ENCODE data around the gene GLG1.

Gene GLG1

GRCh38 chr16:74586948-74587347 lies 20.0 kb downstream of the GLG1 start:
- Histone ChIP-seq H3K9ac (ENCODE audit: low read depth, low read length) (no peak overlapping the region), H3K27me3 (ENCODE audit: insufficient read depth, low read length) (no peaks in the 10 kb centered on the region), H3K9me3 (ENCODE audit: insufficient read depth, low read depth, low read length) (no peaks in the 10 kb centered on the region), H3K4me3 (ENCODE audit: low read length) (no peak overlapping the region), H3K27ac (ENCODE audit: low read depth, low read length) (no peak overlapping the region), H3K4me1 (ENCODE audit: insufficient read depth, low read length) (no peaks in the 10 kb centered on the region), H3K36me3 (ENCODE audit: insufficient read depth, low read length) (0 out of 2 replicates have a peak, but pooled peaks cover 3% of the 10 kb centered on the region)
- WGBS = 87% methylated on average over 6 of the region's 6 CpGs

GRCh38 chr16:74585846-74586443 lies 21.0 kb downstream of the GLG1 start:
- H3K27ac ChIP-seq (ENCODE audit: low read depth, low read length) = no peak overlapping the region
- no peak overlapping the region for H3K9ac ChIP-seq (ENCODE audit: low read depth, low read length)
- no peaks in the 10 kb centered on the region for H3K4me1 ChIP-seq (ENCODE audit: insufficient read depth, low read length)
- 0 out of 2 replicates have a peak, but pooled peaks cover 3% of the 10 kb centered on the region for H3K36me3 ChIP-seq (ENCODE audit: insufficient read depth, low read length)
- H3K27me3 ChIP-seq (ENCODE audit: insufficient read depth, low read length) = no peaks in the 10 kb centered on the region
- no peak overlapping the region for H3K4me3 ChIP-seq (ENCODE audit: low read length)
- WGBS = 93% methylated on average over 6 of the region's 6 CpGs
- no peaks in the 10 kb centered on the region for H3K9me3 ChIP-seq (ENCODE audit: insufficient read depth, low read depth, low read length)

- no peak overlapping the region for H3K4me3 ChIP-seq (ENCODE audit: low read length)
- no peak overlapping the region for H3K27ac ChIP-seq (ENCODE audit: low read depth, low read length)
- no peaks in the 10 kb centered on the region for H3K27me3 ChIP-seq (ENCODE audit: insufficient read depth, low read length)
- 93% methylated on average over 8 of the region's 9 CpGs for WGBS
- 0 out of 2 replicates have a peak, but pooled peaks cover under 1% of the 10 kb centered on the region for H3K36me3 ChIP-seq (ENCODE audit: insufficient read depth, low read length)
- H3K4me1 ChIP-seq (ENCODE audit: insufficient read depth, low read length) = no peaks in the 10 kb centered on the region
- H3K9ac ChIP-seq (ENCODE audit: low read depth, low read length) = no peak overlapping the region
- H3K9me3 ChIP-seq (ENCODE audit: insufficient read depth, low read depth, low read length) = no peaks in the 10 kb centered on the region
Measured at GRCh38 chr16:74583926-74584666, 22.8 kb downstream of the GLG1 start.

GRCh38 chr16:74582970-74583369 lies 23.9 kb downstream of the GLG1 start:
- no peaks in the 10 kb centered on the region for H3K9me3 ChIP-seq (ENCODE audit: insufficient read depth, low read depth, low read length)
- 96% methylated on average over 1 of the region's 1 CpG for WGBS
- no peaks in the 10 kb centered on the region for H3K36me3 ChIP-seq (ENCODE audit: insufficient read depth, low read length)
- no peak overlapping the region for H3K4me3 ChIP-seq (ENCODE audit: low read length)
- H3K9ac ChIP-seq (ENCODE audit: low read depth, low read length) = no peak overlapping the region
- no peak overlapping the region for H3K27ac ChIP-seq (ENCODE audit: low read depth, low read length)
- no peaks in the 10 kb centered on the region for H3K4me1 ChIP-seq (ENCODE audit: insufficient read depth, low read length)
- H3K27me3 ChIP-seq (ENCODE audit: insufficient read depth, low read length) = no peaks in the 10 kb centered on the region

GRCh38 chr16:74580833-74581232 lies 26.1 kb downstream of the GLG1 start:
- Histone ChIP-seq H3K4me1 (ENCODE audit: insufficient read depth, low read length) (no peaks in the 10 kb centered on the region), H3K36me3 (ENCODE audit: insufficient read depth, low read length) (no peaks in the 10 kb centered on the region), H3K27ac (ENCODE audit: low read depth, low read length) (no peak overlapping the region), H3K27me3 (ENCODE audit: insufficient read depth, low read length) (no peaks in the 10 kb centered on the region), H3K9ac (ENCODE audit: low read depth, low read length) (no peak overlapping the region), H3K4me3 (ENCODE audit: low read length) (no peak overlapping the region), H3K9me3 (ENCODE audit: insufficient read depth, low read depth, low read length) (no peaks in the 10 kb centered on the region)
- WGBS = 100% methylated on average over 3 of the region's 3 CpGs

GRCh38 chr16:74578838-74579237 lies 28.1 kb downstream of the GLG1 start:
- Histone ChIP-seq H3K4me3 (ENCODE audit: low read length) (no peak overlapping the region), H3K27ac (ENCODE audit: low read depth, low read length) (no peak overlapping the region), H3K36me3 (ENCODE audit: insufficient read depth, low read length) (no peaks in the 10 kb centered on the region), H3K9me3 (ENCODE audit: insufficient read depth, low read depth, low read length) (no peaks in the 10 kb centered on the region), H3K4me1 (ENCODE audit: insufficient read depth, low read length) (no peaks in the 10 kb centered on the region), H3K27me3 (ENCODE audit: insufficient read depth, low read length) (no peaks in the 10 kb centered on the region), H3K9ac (ENCODE audit: low read depth, low read length) (no peak overlapping the region)
- 97% methylated on average over 3 of the region's 3 CpGs for WGBS

GRCh38 chr16:74578433-74578832 lies 28.5 kb downstream of the GLG1 start:
- H3K36me3 ChIP-seq (ENCODE audit: insufficient read depth, low read length) = no peaks in the 10 kb centered on the region

GRCh38 chr16:74577882-74578366 lies 29.0 kb downstream of the GLG1 start:
- no peak overlapping the region for H3K27ac ChIP-seq (ENCODE audit: low read depth, low read length)

More at GRCh38 chr16:74578433-74578832, 28.5 kb downstream of the GLG1 start:
- H3K27ac ChIP-seq (ENCODE audit: low read depth, low read length) = no peak overlapping the region
- no peak overlapping the region for H3K9ac ChIP-seq (ENCODE audit: low read depth, low read length)
- no peaks in the 10 kb centered on the region for H3K9me3 ChIP-seq (ENCODE audit: insufficient read depth, low read depth, low read length)
- no peaks in the 10 kb centered on the region for H3K4me1 ChIP-seq (ENCODE audit: insufficient read depth, low read length)
- H3K4me3 ChIP-seq (ENCODE audit: low read length) = no peak overlapping the region
- 94% methylated on average over 3 of the region's 3 CpGs for WGBS
- no peaks in the 10 kb centered on the region for H3K27me3 ChIP-seq (ENCODE audit: insufficient read depth, low read length)

GRCh38 chr16:74575807-74576643 lies 30.9 kb downstream of the GLG1 start:
- Histone ChIP-seq H3K27ac (ENCODE audit: low read depth, low read length) (no peak overlapping the region), H3K9me3 (ENCODE audit: insufficient read depth, low read depth, low read length) (no peaks in the 10 kb centered on the region), H3K36me3 (ENCODE audit: insufficient read depth, low read length) (no peaks in the 10 kb centered on the region), H3K4me1 (ENCODE audit: insufficient read depth, low read length) (no peaks in the 10 kb centered on the region), H3K27me3 (ENCODE audit: insufficient read depth, low read length) (no peaks in the 10 kb centered on the region), H3K4me3 (ENCODE audit: low read length) (no peak overlapping the region), H3K9ac (ENCODE audit: low read depth, low read length) (no peak overlapping the region)
- WGBS = 92% methylated on average over 12 of the region's 12 CpGs

More at GRCh38 chr16:74577882-74578366, 29.0 kb downstream of the GLG1 start:
- H3K9ac ChIP-seq (ENCODE audit: low read depth, low read length) = no peak overlapping the region
- H3K9me3 ChIP-seq (ENCODE audit: insufficient read depth, low read depth, low read length) = no peaks in the 10 kb centered on the region
- H3K27me3 ChIP-seq (ENCODE audit: insufficient read depth, low read length) = no peaks in the 10 kb centered on the region
- no peak overlapping the region for H3K4me3 ChIP-seq (ENCODE audit: low read length)
- H3K36me3 ChIP-seq (ENCODE audit: insufficient read depth, low read length) = no peaks in the 10 kb centered on the region
- no peaks in the 10 kb centered on the region for H3K4me1 ChIP-seq (ENCODE audit: insufficient read depth, low read length)
- 98% methylated on average over 2 of the region's 2 CpGs for WGBS

- 98% methylated on average over 5 of the region's 7 CpGs for WGBS
- Histone ChIP-seq H3K9me3 (ENCODE audit: insufficient read depth, low read depth, low read length) (no peaks in the 10 kb centered on the region), H3K27ac (ENCODE audit: low read depth, low read length) (no peak overlapping the region), H3K36me3 (ENCODE audit: insufficient read depth, low read length) (no peaks in the 10 kb centered on the region), H3K9ac (ENCODE audit: low read depth, low read length) (no peak overlapping the region), H3K4me3 (ENCODE audit: low read length) (no peak overlapping the region), H3K4me1 (ENCODE audit: insufficient read depth, low read length) (no peaks in the 10 kb centered on the region), H3K27me3 (ENCODE audit: insufficient read depth, low read length) (no peaks in the 10 kb centered on the region)
Measured at GRCh38 chr16:74575175-74575806, 31.6 kb downstream of the GLG1 start.

All from HUES64 (cell line).